HEK293 (cell line): ENCODE results near the gene C1orf21.

Experiments used
- CTCF ChIA-PET: fragments of 350-600 bp; formaldehyde crosslinking; extraction: SDS; loops from one replicate; lab custom pipeline; 2021; ENCODE audit warnings: antibody characterized with exemption; lab: Yijun Ruan, JAX
- POLR2A ChIA-PET: fragments of 300-600 bp; formaldehyde crosslinking; extraction: SDS; loops from one replicate; lab custom pipeline; 2020; ENCODE audit warnings: antibody characterized with exemption, inconsistent platforms; lab: Yijun Ruan, JAX
- H3K27ac ChIP-seq: fragments of 200-500 bp; sonication (Bioruptor generic); 2 replicates; pipeline ENCODE4 v1.5.1; 2014; ENCODE audit warnings: low read depth, low read length, control low read depth, inconsistent platforms; ENCODE audit errors: extremely low read depth
- H3K36me3 ChIP-seq, 2 experiments: fragments of 200-500 bp in 1 of 2; sonication (Bioruptor generic) in 1 of 2; 1 replicate in 1 of 2; 2 replicates in 1 of 2; pipeline ENCODE4 v1.5.1; 2014 to 2017; ENCODE audit warnings: inconsistent platforms in 2 of 2, low read length in 2 of 2; ENCODE audit not compliant: control insufficient read depth in 2 of 2, insufficient read depth in 1 of 2
- H3K4me1 ChIP-seq: fragments of 200-500 bp; sonication (Bioruptor generic); 2 replicates; pipeline ENCODE4 v1.5.1; 2014; ENCODE audit warnings: mild to moderate bottlenecking, low read length, inconsistent platforms; ENCODE audit not compliant: control insufficient read depth, insufficient read depth
- H3K4me3 ChIP-seq: 2 replicates; pipeline ENCODE4 v1.5.1; 2011; ENCODE audit warnings: low read depth, mild to moderate bottlenecking, control low read depth, low read length, moderate library complexity
- H3K9me3 ChIP-seq: fragments of 200-500 bp; sonication (Bioruptor generic); 2 replicates; pipeline ENCODE4 v1.5.1; 2014; ENCODE audit warnings: low read depth, low read length, inconsistent platforms; ENCODE audit not compliant: control insufficient read depth, insufficient read depth
- BCL11B ChIP-seq: fragments of 450-650 bp; formaldehyde crosslinking; IDR thresholded peaks from 2 replicates; pipeline ENCODE4 v1.5.1; 2016; ENCODE audit warnings: low read depth, missing biosample characterization, missing genetic modification characterization
- GLI4 ChIP-seq: fragments of 450-650 bp; formaldehyde crosslinking; IDR thresholded peaks from 2 replicates; pipeline ENCODE4 v1.5.1; 2016; ENCODE audit warnings: missing biosample characterization, missing genetic modification characterization
- KLF9 ChIP-seq: fragments of 450-650 bp; formaldehyde crosslinking; IDR thresholded peaks from 2 replicates; pipeline ENCODE4 v1.5.1; 2016; ENCODE audit warnings: missing biosample characterization, missing genetic modification characterization, low read depth
- MEIS1 ChIP-seq: sonication (generic); formaldehyde crosslinking; IDR thresholded peaks from 2 replicates; pipeline ENCODE4 v1.8.1; 2022; ENCODE audit warnings: missing genetic modification reagents, mild to moderate bottlenecking, borderline replicate concordance
- MZF1 ChIP-seq: fragments of 450-650 bp; formaldehyde crosslinking; IDR thresholded peaks from 2 replicates; pipeline ENCODE4 v1.5.1; 2017; ENCODE audit warnings: missing biosample characterization, missing genetic modification characterization, borderline replicate concordance
- REPIN1 ChIP-seq: fragments of 450-650 bp; formaldehyde crosslinking; IDR thresholded peaks from 2 replicates; pipeline ENCODE4 v1.5.1; 2017; ENCODE audit warnings: missing biosample characterization, missing genetic modification characterization, low read depth
- SCRT1 ChIP-seq: fragments of 450-650 bp; formaldehyde crosslinking; IDR thresholded peaks from 2 replicates; pipeline ENCODE4 v1.5.1; 2016; ENCODE audit warnings: missing biosample characterization, missing genetic modification characterization, borderline replicate concordance
- ZNF133 ChIP-seq: fragments of 450-650 bp; formaldehyde crosslinking; IDR thresholded peaks from 2 replicates; pipeline ENCODE4 v1.5.1; 2016; ENCODE audit warnings: missing biosample characterization, missing genetic modification characterization
- ZNF138 ChIP-seq: fragments of 450-650 bp; formaldehyde crosslinking; IDR thresholded peaks from 2 replicates; pipeline ENCODE4 v1.5.1; 2016; ENCODE audit warnings: missing biosample characterization, missing genetic modification characterization, borderline replicate concordance
- ZNF155 ChIP-seq: fragments of 450-650 bp; formaldehyde crosslinking; IDR thresholded peaks from 2 replicates; pipeline ENCODE4 v1.5.1; 2016; ENCODE audit warnings: missing biosample characterization, missing genetic modification characterization
- ZNF157 ChIP-seq: fragments of 450-650 bp; formaldehyde crosslinking; IDR thresholded peaks from 2 replicates; pipeline ENCODE4 v1.5.1; 2016; ENCODE audit warnings: missing biosample characterization, missing genetic modification characterization
- ZNF214 ChIP-seq: fragments of 450-650 bp; formaldehyde crosslinking; IDR thresholded peaks from 2 replicates; pipeline ENCODE4 v1.5.1; 2017; ENCODE audit warnings: missing biosample characterization, mild to moderate bottlenecking, missing genetic modification characterization, borderline replicate concordance
- ZNF223 ChIP-seq: fragments of 450-650 bp; formaldehyde crosslinking; IDR thresholded peaks from 2 replicates; pipeline ENCODE4 v1.5.1; 2016; ENCODE audit warnings: missing biosample characterization, missing genetic modification characterization
- ZNF239 ChIP-seq: fragments of 450-650 bp; formaldehyde crosslinking; IDR thresholded peaks from 2 replicates; pipeline ENCODE4 v1.5.1; 2016; ENCODE audit warnings: missing biosample characterization, missing genetic modification characterization
- ZNF26 ChIP-seq: fragments of 450-650 bp; formaldehyde crosslinking; IDR thresholded peaks from 2 replicates; pipeline ENCODE4 v1.5.1; 2016; ENCODE audit warnings: missing biosample characterization, missing genetic modification characterization
- ZNF280C ChIP-seq: fragments of 450-650 bp; formaldehyde crosslinking; IDR thresholded peaks from 2 replicates; pipeline ENCODE4 v1.5.1; 2016; ENCODE audit warnings: missing biosample characterization, missing genetic modification characterization
- ZNF324 ChIP-seq: fragments of 450-650 bp; formaldehyde crosslinking; IDR thresholded peaks from 2 replicates; pipeline ENCODE4 v1.5.1; 2016; ENCODE audit warnings: missing biosample characterization, missing genetic modification characterization
- ZNF510 ChIP-seq: fragments of 450-650 bp; formaldehyde crosslinking; IDR thresholded peaks from 2 replicates; pipeline ENCODE4 v1.5.1; 2018; ENCODE audit warnings: mild to moderate bottlenecking, missing genetic modification characterization, missing biosample characterization; ENCODE audit not compliant: insufficient replicate concordance
- ZNF561 ChIP-seq: fragments of 450-650 bp; IDR thresholded peaks from 2 replicates; pipeline ENCODE4 v1.5.1; 2018; ENCODE audit warnings: missing biosample characterization, missing genetic modification characterization, borderline replicate concordance
- ZNF624 ChIP-seq: fragments of 450-650 bp; formaldehyde crosslinking; IDR thresholded peaks from 2 replicates; pipeline ENCODE4 v1.5.1; 2017; ENCODE audit warnings: missing biosample characterization, missing genetic modification characterization
- ZNF658 ChIP-seq: fragments of 450-650 bp; formaldehyde crosslinking; IDR thresholded peaks from 2 replicates; pipeline ENCODE4; 2016; ENCODE audit warnings: missing biosample characterization, missing genetic modification characterization
- ZNF701 ChIP-seq: fragments of 450-650 bp; formaldehyde crosslinking; IDR thresholded peaks from 2 replicates; pipeline ENCODE4 v1.5.1; 2016; ENCODE audit warnings: missing biosample characterization, missing genetic modification characterization
- ZNF747 ChIP-seq: fragments of 450-650 bp; formaldehyde crosslinking; IDR thresholded peaks from 2 replicates; pipeline ENCODE4 v1.5.1; 2016; ENCODE audit warnings: missing biosample characterization, missing genetic modification characterization
- ZNF785 ChIP-seq: fragments of 450-650 bp; formaldehyde crosslinking; IDR thresholded peaks from 2 replicates; pipeline ENCODE4 v1.5.1; 2016; ENCODE audit warnings: missing biosample characterization, missing genetic modification characterization
- ZNF843 ChIP-seq: fragments of 450-650 bp; formaldehyde crosslinking; IDR thresholded peaks from 2 replicates; pipeline ENCODE4 v1.5.1; 2016; ENCODE audit warnings: missing biosample characterization, missing genetic modification characterization

The C1orf21 gene

GRCh38 chr1:184524248-184524647 is 137.4 kb downstream of the C1orf21 start:
- TF ChIP-seq BCL11B (tag by site-specific recombination) (no peak), REPIN1 (no peak), GLI4 (tag by site-specific recombination) (no peak), KLF9 (tag by site-specific recombination) (no peak), ZNF157 (no peak), ZNF785 (no peak), ZNF26 (tag by site-specific recombination) (no peak), SCRT1 (tag by site-specific recombination) (no peak), ZNF843 (no peak), ZNF223 (tag by site-specific recombination) (no peak), ZNF239 (tag by site-specific recombination) (no peak), ZNF155 (tag by site-specific recombination) (no peak), ZNF133 (no peak), ZNF510 (tag by site-specific recombination) (no peak)
- Histone ChIP-seq H3K4me3 (no peak overlapping the region), H3K27ac (no peak overlapping the region), H3K4me1 (no peaks in the 10 kb centered on the region), H3K36me3 (no peaks in the 10 kb centered on the region), H3K9me3 (no peaks in the 10 kb centered on the region)
- CTCF ChIA-PET = interaction anchor here (0.6 kb wide), 1 partner anchor 1287 kb away, joined by 3 read pairs; no protein-coding TSS in a partner anchor
- POLR2A ChIA-PET = no interaction called here

DNA sequence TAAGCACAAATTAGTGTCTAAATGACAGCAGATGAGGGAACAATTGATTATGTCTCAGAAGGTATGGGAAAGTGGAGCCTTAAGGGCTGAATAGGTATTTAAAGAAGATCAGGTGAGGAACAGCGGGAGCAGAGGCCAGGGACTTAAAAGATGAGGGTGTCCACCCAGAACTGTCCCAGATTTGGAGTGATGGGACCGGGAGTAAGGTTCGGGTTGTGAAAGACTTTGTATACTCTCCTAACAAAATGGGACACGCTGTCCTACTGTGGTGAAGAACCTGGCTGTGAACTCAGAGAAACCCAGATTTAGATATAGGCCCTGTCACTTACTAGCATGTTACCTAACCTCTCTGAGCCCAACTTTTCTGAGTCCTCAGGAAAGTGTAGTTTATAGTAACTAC is 140.6 kb downstream of the C1orf21 start:
- Histone ChIP-seq H3K4me3 (no peak overlapping the region), H3K36me3 (no peaks in the 10 kb centered on the region), H3K27ac (no peak overlapping the region), H3K9me3 (no peaks in the 10 kb centered on the region)
- ChIA-PET CTCF (interaction anchor here (1.4 kb wide), 1 partner anchor 137 kb away, joined by 4 read pairs; no protein-coding TSS in a partner anchor), POLR2A (no interaction called here)
- TF ChIP-seq ZNF747 (tag by site-specific recombination) (no peak), MEIS1 (CRISPR knock-in tag) (no peak), ZNF658 (tag by site-specific recombination) (no peak), ZNF561 (tag by site-specific recombination) (no peak), ZNF138 (tag by site-specific recombination) (no peak), ZNF624 (no peak), ZNF701 (tag by site-specific recombination) (no peak), ZNF214 (no peak), ZNF280C (tag by site-specific recombination) (no peak), ZNF324 (no peak), MZF1 (tag by site-specific recombination) (no peak)
- TF ChIP-seq, all 188 proteins: peak for 0
- H3K4me1 ChIP-seq = no peaks in the 10 kb centered on the region
